Right renal cortex interstitium (tissue), 3 donors: Measurements from ENCODE around the gene DNMBP. TPM values are rescaled to one million over a fixed set of nuclear protein-coding genes. Genes with fewer than 3 reads are reported as not detected.
"Not testable (repeated sequence)": the region's sequence is repeated elsewhere in the genome, so short reads cannot be mapped to it uniquely, and the experiment has no call there.

Experiments
- DNase-seq, 3 donors: peaks; one replicate each; pipeline ENCODE4 v3.0.0-alpha.2; 2013; ENCODE audit warnings: low read depth in 3 of 3, low spot score in 2 of 3
- polyA plus RNA-seq, 3 donors: library from polyadenylated mRNA; unstranded; fragments of 120-200 nt; gene quantifications; one replicate each; pipeline ENCODE4 v1.2.1, GENCODE V29; 2013; ENCODE audit not compliant: insufficient read length in 3 of 3

DNMBP gene
- polyA plus RNA-seq, 3 donors = 35.5 to 36.2 (median 35.9) TPM

DNA sequence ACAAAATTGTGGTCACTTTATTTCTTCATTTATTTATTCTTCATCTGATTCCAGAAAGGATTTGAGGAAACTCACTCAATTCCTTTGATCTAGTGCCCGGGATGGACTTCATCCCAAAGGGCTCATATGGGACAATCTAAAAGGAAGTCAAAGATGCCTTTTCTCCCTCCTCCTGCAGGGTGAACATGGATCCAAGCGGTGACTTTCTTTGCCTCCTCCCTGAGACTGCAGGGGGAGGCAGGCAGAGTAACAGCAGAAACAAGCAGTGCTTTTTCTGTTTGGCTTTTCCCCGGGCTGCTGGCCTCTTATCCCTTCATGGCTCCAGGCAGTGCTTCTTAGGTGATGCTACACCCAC, 10.0 kb upstream of the DNMBP start:
- no peak for DNase-seq

DNA sequence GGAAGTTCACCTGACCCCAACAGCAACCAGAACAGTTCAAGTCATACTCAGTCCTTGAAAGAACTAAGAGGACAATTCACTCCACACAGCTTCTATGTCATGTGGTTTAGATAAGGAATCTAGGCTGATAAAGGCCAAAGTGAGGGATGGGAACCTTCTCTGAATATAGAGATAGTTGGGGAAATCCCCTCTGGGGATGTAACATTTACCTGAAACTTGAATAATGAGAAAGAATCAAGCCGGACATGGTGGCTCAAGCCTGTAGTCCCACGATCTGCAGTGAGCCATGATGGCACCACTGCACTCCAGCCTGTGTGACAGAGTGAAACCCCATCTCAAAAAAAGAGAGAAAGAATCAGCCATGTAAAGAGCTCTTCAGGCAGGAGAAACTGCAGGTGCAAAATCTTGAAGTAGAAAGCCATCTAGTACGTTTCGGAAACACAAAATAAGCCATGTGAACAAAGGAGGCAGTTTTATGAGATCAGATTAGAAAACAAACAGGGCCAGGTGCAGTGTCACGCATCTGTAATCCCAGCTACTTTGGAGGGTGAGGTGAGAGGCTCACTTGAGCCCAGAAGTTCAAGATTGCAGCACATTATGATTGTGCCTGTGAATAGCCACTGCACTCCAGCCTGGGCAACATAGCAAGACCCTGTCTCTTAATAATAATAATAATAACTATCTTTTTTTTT, 4.5 kb upstream of the DNMBP start:
- no peak for DNase-seq

DNA sequence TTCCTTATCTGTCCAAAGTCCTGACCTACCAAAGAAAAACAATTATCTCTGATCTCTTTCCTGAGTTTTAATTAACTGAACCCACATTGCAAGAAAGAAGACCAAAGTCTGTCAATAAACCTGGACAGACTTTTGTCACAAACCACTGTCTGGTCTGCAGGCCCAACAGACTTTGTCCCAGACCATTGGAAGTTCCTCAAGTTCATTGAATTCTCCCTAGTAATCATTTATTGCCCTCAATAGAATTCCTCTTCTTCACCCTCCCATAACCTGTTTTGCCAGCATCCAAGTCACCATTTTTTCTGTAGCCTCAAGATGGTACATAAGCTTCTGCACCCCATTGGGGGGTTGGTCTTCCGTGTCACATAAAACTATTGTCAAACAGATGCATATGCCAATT, 3.9 kb upstream of the DNMBP start:
- DNase-seq = no peak

DNA sequence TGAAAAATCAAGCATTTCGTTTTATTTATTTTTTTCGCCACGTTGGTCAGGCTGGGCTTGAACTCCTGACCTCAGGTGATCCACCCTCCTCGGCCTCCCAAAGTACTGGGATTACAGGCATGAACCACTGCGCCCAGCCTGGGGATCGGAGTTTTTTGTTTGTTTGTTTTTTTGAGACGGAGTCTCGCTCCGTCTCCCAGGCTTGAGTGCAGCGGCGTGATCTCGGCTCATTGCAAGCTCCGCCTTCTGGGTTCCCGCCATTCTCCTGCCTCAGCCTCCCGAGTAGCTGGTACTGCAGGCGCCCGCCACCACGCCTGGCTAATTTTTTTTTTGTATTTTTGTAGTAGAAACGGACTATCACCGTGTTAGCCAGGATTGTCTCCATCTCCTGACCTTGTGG, 2.2 kb upstream of the DNMBP start:
- not testable (repeated sequence) for DNase-seq

DNA sequence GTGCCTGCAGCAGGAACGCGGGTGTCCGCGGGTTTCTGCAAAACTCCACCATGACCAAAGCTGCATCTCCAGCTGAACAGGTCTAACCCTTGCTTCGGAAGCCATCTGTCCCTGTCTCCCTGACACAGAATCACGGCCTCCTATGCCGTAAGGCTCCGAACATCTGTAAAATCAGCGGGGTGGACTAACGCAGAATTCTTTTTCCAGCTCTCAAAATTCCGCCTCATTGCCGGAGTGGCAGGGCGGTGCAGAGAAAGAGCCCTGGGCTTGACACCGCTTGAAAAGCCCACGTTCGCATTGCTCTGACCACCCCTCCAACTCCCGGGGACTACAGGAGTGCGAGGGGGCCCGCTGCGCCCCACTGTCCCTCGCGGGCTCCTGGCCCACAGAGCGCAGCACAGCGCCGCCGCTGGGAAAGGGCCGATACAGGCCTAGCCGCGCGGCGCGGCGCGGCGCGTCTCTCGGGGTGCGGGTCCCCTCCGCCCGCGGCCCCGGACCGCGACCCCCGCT, 409 bp downstream of the DNMBP start:
- no peak for DNase-seq

DNA sequence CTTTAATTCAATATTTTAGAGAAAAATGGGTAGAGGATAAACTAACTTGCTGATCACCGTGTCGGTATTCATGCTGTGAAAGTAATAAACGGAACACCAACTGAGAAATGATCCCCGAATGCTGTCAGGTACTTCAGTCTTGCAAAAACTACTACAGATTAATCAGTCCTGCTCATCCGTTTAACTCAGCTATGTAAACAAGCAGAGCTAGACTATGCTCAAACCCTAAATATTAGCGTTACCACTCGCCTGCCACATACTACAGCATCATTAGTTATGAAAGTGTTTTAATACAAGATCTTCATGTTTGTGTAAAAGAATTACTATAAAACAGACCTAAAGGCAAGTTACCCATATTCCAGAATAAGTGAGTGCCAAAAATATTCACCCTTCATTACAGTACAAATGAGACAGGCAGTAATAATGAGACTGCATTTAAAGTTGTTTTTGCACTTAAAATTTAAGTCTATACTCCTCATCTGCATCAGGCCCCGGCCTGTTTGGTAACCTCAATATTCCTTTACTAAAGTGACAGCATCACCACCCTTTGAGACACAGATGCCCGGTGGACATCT, 952 bp downstream of the DNMBP start:
- no peak for DNase-seq

DNA sequence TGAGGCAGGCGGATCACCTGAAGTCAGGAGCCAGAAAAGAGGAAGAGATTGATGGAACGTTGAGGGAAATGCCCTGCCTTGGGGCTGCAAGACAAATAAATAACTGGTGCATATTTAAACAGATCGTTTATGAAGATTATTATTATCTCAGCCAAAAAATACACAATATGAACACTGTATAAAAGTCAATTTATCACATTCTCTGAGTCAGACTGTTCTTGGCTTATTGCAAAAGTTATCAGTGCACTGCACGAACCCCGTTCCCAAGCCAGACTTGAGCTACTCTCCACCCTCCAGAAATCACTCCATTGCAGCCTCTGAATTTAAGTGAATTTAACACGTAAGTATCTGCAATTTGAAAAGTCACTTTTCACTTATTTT, 1.6 kb downstream of the DNMBP start:
- no peak for DNase-seq

DNA sequence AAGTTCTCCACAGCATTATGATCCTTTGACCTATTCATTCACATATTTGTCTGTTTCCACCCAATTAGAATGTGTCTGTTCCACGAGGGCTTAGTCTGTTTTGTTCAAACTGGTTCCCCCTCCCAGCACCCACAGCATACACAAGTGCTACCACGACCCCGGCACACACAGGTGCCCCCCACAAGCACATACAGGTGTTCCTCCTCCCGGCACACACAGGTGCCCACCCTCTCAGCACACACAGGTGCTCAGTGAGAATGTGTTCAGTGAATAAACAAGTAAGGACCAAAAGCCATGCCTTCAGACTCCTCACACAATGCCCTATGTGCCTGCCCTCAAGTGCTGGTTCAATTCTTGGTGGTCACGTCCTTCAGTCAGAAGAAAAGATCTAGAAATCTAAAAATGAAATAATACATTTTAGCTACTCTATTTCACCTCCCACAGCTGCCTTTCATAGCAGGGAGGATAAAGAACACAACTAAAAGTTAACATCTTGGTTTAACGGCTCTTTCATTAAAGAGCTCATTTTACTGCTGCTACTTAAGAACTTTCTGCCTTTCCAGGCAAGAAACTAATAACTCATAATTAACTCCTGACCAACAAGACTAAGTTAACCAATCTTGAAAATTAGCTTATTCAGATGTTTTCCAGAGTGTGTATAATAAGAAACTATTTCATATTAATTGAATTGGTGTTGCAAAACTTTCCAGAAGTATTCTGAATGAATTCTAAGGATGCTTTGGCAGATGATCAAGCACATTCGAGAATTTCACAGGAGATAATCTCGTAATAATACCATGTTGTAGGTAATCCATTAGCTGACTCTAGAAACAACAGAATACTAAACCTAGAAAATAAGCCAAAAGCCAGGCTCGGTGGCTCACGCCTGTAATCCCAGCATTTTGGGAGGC, 2.3 kb downstream of the DNMBP start:
- DNase-seq = no peak

DNA sequence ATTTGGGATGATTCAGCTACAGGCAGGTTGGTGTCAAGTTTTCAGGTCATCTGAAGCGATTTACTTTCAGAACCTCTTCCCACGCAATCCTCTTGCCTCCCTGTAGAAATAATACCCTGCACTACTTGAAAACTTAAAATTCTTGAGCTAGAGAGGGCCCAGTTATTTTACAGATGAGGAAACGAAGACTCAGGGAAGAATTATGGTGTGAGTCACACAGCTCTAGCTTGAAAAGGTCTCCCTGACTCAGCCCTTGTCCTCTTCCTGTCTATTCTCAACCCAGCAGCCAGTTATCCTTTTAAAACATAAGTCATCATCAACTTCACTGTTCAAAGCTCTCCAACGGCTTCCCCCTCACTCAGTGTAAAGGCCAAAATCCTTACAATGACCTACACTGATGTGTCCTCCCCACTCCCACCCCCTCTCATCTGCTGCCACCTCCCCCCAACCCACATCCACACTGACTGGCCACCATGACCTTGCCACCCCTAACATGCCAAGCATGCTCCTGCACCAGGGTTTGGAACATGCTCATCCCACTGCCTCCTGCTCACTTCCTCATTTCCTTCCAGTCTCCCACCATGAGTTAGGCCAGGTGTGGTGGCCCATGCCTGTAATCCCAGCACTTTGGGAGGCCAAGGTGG, 3.4 kb downstream of the DNMBP start:
- no peak for DNase-seq

DNA sequence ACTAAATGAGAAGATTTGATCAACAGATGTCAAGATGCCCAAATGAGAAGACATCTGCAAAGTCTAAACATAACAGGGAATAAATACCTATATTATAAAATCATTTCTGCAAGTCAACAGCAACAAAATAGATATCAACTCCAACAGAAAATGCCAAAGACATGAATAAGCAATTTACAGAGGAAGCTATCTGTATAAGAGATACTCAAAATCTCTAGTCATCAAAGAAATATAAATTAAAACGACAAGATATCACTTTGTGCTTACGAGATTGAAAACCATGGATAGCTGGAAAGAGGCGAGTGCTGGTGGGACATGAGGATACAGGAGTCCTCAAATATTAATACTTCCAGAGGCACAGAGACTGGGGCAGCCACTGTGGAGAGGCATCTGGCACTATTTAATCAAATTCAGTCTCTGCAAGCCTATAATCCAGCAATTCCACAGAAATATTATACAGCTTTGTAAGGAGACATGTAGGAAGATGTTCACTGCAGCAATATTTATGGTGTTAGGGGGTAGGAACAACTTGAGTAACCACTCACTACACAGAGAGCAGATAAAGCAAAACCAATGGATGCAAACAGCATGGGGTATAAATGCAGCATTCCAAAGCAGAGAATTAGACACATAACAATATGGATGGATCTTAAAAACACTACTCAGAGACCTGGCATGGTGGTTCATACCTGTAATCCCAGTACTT, 4.8 kb downstream of the DNMBP start:
- DNase-seq = no peak

DNA sequence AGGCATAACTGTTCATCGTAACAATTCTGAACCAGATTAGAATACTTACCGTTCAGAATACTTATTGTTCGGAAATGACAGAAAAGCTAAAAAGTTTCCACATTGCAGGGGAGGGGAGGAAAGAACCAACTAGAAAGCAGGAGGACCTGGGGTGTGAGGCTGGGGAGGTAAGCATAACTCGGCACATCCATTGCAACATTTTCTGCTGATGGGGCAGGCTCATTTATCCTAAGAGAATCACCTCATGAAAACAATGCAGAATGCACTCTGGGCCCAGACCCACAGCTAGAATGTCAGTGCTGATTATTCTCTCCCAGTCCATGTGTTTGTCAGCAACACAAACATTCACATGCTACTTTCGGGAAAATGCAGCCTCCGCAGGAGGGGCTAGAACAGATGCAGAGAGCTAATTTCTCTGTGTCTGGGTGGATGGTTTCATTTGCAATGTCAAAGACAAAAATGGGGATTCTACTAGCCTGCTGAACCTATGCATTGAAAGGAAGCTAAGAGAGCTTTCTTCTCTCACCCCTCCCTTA, 9.6 kb downstream of the DNMBP start:
- DNase-seq = no peak

DNA sequence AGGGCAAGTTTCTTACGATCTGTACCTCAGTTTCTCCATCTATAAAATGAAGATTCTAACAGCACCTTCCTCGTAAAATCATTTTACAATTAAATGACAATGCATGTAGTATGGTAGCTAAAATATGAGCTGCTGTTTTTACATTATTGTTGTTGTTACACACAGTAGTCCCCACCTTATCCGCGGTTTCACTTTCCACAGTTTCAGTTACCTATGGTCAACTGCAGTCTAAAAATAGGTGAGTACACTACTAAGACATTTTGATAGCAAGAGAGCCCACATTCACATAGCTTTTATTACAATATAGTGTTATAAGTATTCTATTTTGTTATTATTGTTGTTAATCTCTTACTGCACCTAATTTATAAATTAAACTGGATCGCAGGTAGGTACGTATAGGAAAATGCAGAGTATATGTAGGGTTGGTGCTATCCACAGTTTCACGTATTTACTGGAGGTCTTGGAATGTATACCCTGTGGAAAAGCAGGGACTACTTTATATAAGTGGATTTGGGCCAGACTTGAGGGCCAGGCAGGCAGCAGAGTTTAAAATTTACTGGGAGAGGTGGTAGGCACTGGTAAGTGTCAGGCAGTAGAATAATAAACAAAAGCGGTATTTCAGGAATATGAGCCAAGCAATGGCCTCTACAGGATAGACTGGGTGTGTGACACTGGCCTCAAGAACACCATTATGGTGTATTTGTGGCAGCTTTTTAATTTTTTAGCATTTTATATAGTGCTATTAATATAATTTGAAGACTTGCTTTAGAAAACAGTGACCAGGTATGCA, 10.2 kb downstream of the DNMBP start:
- DNase-seq = no peak

DNA sequence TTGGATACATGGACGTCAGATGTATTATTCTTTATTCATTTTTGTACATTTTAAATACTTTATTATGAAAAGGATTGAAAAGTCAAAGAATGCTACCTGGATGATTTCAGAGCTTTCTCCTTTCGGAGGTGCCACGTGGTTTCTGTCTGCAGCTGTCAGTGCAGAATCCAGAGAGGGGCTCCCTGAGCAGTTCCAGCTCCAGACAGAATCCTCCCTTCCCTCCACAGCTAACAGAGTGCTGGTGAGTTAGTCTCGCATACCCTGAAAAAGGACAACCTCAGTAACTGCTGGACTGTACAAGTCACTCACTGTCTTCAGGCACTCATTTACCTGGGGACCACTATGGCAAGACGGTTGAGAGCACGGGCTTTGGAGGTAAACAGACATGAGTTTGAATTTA, 10.9 kb downstream of the DNMBP start:
- no peak for DNase-seq

DNA sequence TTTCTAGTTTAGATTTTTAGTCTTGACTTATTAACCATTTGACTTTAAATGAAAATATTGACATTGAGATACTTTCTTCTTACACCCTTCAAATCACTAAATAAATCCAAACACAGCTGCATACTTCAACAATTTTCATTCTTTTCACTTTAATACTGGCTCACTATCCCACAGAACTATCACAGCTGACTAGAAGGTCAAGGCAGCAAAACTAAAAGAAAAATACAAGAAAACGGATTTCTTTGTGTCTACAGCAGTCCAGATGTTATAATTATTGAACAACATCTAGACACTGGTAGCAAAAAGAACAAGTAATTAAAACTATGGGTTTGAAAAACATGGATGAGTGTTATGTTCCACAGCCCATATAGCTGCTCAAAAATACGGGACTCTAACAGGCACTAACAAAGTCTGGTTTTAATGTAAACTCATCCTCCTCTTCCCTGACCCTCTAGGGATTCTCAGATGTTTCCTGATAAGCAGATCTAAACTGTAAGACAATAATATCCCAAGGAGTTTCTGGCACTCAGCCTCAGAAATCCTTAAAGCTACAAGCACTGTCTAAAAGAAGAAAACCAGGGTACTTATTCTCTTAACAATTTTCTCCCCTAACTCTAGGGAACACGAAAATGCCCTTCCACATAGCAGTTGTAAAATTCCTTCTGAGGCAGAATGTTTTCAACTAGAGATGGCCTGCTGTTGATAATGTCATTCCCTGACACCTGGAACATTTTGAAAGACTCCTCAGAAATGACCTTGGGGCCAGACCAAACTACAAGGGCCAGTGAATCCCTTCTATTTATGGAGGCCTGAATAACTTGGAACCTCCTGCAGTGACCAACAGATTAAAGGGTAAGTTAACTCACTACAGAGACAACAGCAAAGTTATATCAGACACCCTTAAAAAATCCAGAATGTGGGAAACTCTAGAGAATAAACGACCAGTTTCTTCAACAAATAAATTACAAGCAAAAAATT, 12.8 kb downstream of the DNMBP start:
- DNase-seq = no peak

DNA sequence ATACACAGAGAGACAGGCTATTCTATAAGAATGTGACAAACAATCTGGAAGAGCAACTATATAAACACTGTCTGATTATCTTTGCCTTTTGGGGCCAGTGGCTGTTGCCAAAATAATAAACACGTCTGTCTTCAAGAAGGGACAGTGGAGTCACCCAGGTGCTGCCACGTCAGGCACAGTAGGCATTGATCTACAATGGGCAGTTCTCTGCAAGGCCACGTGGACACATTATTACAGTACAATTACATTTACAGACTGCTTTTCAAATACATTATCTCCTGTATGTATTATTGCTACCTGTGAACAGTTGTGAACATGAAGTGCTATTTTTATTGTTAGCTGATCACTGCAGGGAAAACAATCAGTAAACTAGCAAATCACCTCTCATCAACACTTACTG, 14.0 kb downstream of the DNMBP start:
- DNase-seq = no peak

DNA sequence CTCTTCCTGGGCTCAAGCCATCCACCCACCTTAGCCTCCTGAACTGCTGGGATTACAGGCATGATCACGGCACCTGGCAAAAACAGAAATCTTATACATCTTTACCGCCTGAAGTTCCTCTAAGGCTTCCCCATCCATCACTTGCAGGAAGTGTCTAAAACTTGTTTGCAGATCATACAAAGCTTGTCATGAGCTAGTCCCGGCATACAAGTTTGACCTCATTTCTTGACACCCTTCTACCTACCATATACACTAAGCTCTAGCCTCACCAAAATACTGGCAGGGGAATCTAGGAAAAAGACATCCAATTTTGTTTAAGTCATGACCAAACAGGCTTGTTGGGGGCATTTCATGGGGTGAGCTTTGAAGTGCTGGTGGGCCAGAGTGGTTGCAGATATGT, 14.5 kb downstream of the DNMBP start:
- no peak for DNase-seq

DNA sequence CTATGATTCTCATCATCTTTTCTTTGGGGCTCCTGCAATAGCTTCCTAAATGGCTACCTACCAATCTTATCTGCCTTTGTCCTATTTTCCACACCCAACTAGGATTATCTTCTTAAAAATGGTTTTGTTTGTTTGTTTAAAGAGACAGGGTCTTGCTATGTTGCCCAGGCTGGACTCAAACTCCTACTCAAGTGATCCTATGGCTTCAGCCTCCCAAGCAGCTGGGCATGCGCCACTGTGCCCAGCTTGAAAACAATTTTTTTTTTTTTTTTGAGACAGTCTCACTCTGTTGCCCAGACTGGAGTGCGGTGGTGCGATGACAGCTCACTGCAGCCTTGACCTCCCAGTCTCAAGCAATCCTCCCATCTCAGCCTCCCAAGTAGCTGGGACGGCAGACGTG, 14.9 kb downstream of the DNMBP start:
- no peak for DNase-seq
